HG03196 (cell line): Measurements from ENCODE around the gene LAMTOR2.

Experiments
- ATAC-seq: cut with Tn5 transposase; IDR thresholded peaks from one replicate; pipeline ENCODE4 v1.9.1; 2021; ENCODE audit not compliant: unreplicated experiment

LAMTOR2 gene

GRCh38 chr1:156096640-156097391 is 42.2 kb downstream of the LAMTOR2 start:
- ATAC-seq: peak; percentile 68

GRCh38 chr1:156097499-156098178 is 43.1 kb downstream of the LAMTOR2 start:
- ATAC-seq: no peak

- no peak for ATAC-seq
Observed at GRCh38 chr1:156098784-156099183, 44.2 kb downstream of the LAMTOR2 start.

- ATAC-seq: no peak
Observed at GRCh38 chr1:156099282-156099681, 44.7 kb downstream of the LAMTOR2 start.

GRCh38 chr1:156100205-156100995 is 45.8 kb downstream of the LAMTOR2 start:
- ATAC-seq: no peak

- no peak for ATAC-seq
Observed at GRCh38 chr1:156101880-156102279, 47.3 kb downstream of the LAMTOR2 start.

GRCh38 chr1:156102633-156103511 is 48.3 kb downstream of the LAMTOR2 start:
- no peak for ATAC-seq

GRCh38 chr1:156103521-156103947 is 49.0 kb downstream of the LAMTOR2 start:
- no peak for ATAC-seq

GRCh38 chr1:156104065-156104810 is 49.7 kb downstream of the LAMTOR2 start:
- no peak for ATAC-seq

- no peak for ATAC-seq
Observed at GRCh38 chr1:156104861-156105832, 50.6 kb downstream of the LAMTOR2 start.

- ATAC-seq: no peak
Observed at GRCh38 chr1:156106624-156107488, 52.3 kb downstream of the LAMTOR2 start.

- ATAC-seq: no peak
Observed at GRCh38 chr1:156108057-156108456, 53.5 kb downstream of the LAMTOR2 start.
